Liver (tissue), 9 donors: ENCODE data around the gene PAX4. TPM values are rescaled to one million over a fixed set of nuclear protein-coding genes. Genes with fewer than 3 reads are reported as not detected.

ENCODE experiments used
- DNase-seq: peaks from one replicate; pipeline ENCODE4 v3.0.0-alpha.2; 2017; ENCODE audit warnings: low spot score
- H3K27ac ChIP-seq, 2 donors: one replicate each; pipeline ENCODE4 v1.7.0; 2013; ENCODE audit warnings: inconsistent platforms in 2 of 2, low read length in 2 of 2, control low read depth in 1 of 2, low read depth in 1 of 2, mild to moderate bottlenecking in 1 of 2
- H3K27me3 ChIP-seq, 4 donors: one replicate each; pipeline versions ENCODE4 v1.6.1 to v1.7.0; 2013; ENCODE audit warnings: low read length in 3 of 4, inconsistent platforms in 1 of 4, mild to moderate bottlenecking in 1 of 4, moderate library complexity in 1 of 4; ENCODE audit not compliant: control insufficient read depth in 4 of 4, insufficient read depth in 4 of 4
- H3K36me3 ChIP-seq, 4 donors: one replicate each; pipeline versions ENCODE4 v1.6.1 to v1.7.0; 2013; ENCODE audit warnings: low read length in 3 of 4, mild to moderate bottlenecking in 3 of 4, low read depth in 1 of 4, moderate library complexity in 1 of 4; ENCODE audit not compliant: control insufficient read depth in 4 of 4, insufficient read depth in 3 of 4
- H3K4me1 ChIP-seq, 4 donors: one replicate each; pipeline versions ENCODE4 v1.6.1 to v1.7.0; 2013; ENCODE audit warnings: low read length in 3 of 4, mild to moderate bottlenecking in 3 of 4, moderate library complexity in 1 of 4; ENCODE audit not compliant: control insufficient read depth in 4 of 4, insufficient read depth in 4 of 4
- H3K4me3 ChIP-seq, 3 donors: one replicate each; pipeline versions ENCODE4 v1.6.1 to v1.7.0; 2013; ENCODE audit warnings: low read length in 3 of 3, control low read depth in 1 of 3, low read depth in 1 of 3, mild to moderate bottlenecking in 1 of 3
- H3K9ac ChIP-seq, 2 donors: one replicate each; pipeline ENCODE4 v1.7.0; 2013; ENCODE audit warnings: low read length in 2 of 2, mild to moderate bottlenecking in 2 of 2, moderate library complexity in 2 of 2, control low read depth in 1 of 2, low read depth in 1 of 2
- H3K9me3 ChIP-seq, 4 donors: one replicate each; pipeline versions ENCODE4 v1.6.1 to v1.7.0; 2013; ENCODE audit warnings: low read length in 3 of 4; ENCODE audit not compliant: control insufficient read depth in 4 of 4
- FOXA1 ChIP-seq: IDR thresholded peaks from 2 replicates; pipeline ENCODE4 v1.6.1; 2016; ENCODE audit warnings: antibody characterized with exemption
- HNF4G ChIP-seq: IDR thresholded peaks from 2 replicates; pipeline ENCODE4 v1.6.1; 2016; ENCODE audit warnings: antibody characterized with exemption
- NR2F2 ChIP-seq: IDR thresholded peaks from 2 replicates; pipeline ENCODE4 v1.6.1; 2016; ENCODE audit warnings: antibody characterized with exemption
- RAD21 ChIP-seq, 2 donors: IDR thresholded peaks; 2 replicates each; pipeline ENCODE4 v1.6.1; 2016; ENCODE audit warnings: antibody characterized with exemption in 2 of 2, mild to moderate bottlenecking in 2 of 2
- RXRA ChIP-seq, 2 donors: IDR thresholded peaks; 2 replicates each; pipeline ENCODE4 v1.6.1; 2017 to 2018; ENCODE audit warnings: antibody characterized with exemption in 2 of 2, mild to moderate bottlenecking in 1 of 2
- YY1 ChIP-seq: IDR thresholded peaks from 2 replicates; pipeline ENCODE4 v1.6.1; 2016; ENCODE audit warnings: antibody characterized with exemption, mild to moderate bottlenecking
- WGBS: extraction: QIAGEN DNeasy Blood & Tissue Kit; methylation state at CpG from one replicate; pipeline ENCODE4 v1.1.7; 2013; 5-methylcytosine and 5-hydroxymethylcytosine counted together
- polyA plus RNA-seq, 2 donors: library from polyadenylated mRNA; stranded (reverse) in 1 of 2; unstranded in 1 of 2; fragments of 200-250 nt in 1 of 2; fragments of >200 nt in 1 of 2; fragmentation: Nextera tagmentation in 1 of 2; extraction: Ambion mirVana in 1 of 2; gene quantifications; one replicate each; pipeline versions ENCODE4 v1.2.1 to v1.2.3, GENCODE V29; 2013 to 2015
- total RNA-seq, 2 donors: library from RNA; depleted of rRNA; stranded (reverse); fragments of >200 nt; gene quantifications; one replicate each; pipeline ENCODE4 v1.2.3, GENCODE V29; 2014
- TF ChIP-seq, protein P1 (sequence below): IDR thresholded peaks from 2 replicates; pipeline ENCODE4 v1.6.1; 2016; ENCODE audit warnings: antibody characterized with exemption
- TF ChIP-seq, protein P2 (sequence below): IDR thresholded peaks from 2 replicates; pipeline ENCODE4 v1.6.1; 2016; ENCODE audit warnings: antibody characterized with exemption, mild to moderate bottlenecking
- TF ChIP-seq, protein P3 (sequence below): IDR thresholded peaks from 2 replicates; pipeline ENCODE4 v1.6.1; 2016; ENCODE audit warnings: antibody characterized with exemption
- TF ChIP-seq, protein P4 (sequence below): IDR thresholded peaks from 2 replicates; pipeline ENCODE4 v1.6.1; 2016; ENCODE audit warnings: antibody characterized with exemption
- donor health status: healthy.
- donor health status: healthy.
- donor health status: healthy.
- donor health status: healthy.
- donor health status: healthy.

The PAX4 gene
- total and polyA plus RNA-seq, 4 donors = not detected

DNA sequence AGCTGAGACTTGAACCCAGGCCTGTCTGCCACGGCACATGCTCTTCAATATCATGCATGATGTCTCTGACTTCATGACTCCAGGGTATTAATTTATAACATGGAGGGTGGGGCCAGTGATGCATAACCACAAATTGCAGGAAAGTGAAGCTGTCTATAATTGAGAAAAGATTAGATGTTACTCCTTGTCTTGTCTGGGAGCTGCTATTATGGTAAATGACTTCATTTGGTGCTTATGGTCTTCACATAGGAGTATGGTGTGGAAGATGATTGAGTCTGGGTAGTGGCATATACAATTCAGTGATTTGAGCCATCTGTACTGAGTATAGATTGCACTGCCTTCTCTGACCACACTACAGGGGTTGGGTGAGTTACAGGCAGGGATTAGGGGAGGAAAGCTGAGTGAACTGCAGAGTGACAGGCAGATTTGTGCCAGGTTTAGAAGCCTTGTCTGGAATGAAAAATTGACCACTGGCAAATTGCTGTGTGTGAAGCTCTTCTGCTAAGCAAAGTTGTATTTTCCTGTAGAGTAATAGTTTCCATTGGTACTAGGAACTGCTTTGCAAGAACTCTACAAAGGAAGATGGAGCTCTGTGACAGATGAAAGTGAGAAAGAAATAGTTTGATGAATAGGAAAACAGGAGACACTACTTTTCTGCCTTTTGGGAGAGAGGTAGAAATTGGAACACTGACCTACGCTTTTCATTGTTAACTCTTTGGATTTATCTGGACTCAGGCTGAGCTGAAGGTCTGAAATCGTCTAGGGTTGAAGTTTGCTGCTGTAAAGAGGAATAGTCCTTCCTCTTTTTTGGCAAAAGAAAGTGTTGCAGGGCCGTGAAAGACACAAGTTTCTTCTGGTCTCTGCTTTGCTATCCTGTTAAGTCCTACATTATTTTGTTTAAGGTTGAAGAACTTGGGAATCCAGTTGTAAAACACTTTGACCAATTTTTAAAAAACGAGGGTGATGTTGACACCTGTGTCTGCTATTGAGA is 36.8 kb upstream of the PAX4 start:
- H3K4me1 ChIP-seq = peaks cover 8 to 39% (median 23%) of the 10 kb centered on the region in 4 donors
- no peak for DNase-seq
- H3K9ac ChIP-seq = no peak overlapping the region
- H3K27me3 ChIP-seq = no peaks in the 10 kb centered on the region
- H3K27ac ChIP-seq = no peak overlapping the region
- H3K36me3 ChIP-seq = peaks cover 0 to 6% (median 0%) of the 10 kb centered on the region in 4 donors
- WGBS = 62% methylated on average over 5 of the region's 5 CpGs
- peak overlapping the region in 1 of 3 donors; percentile 0 for H3K4me3 ChIP-seq
- TF ChIP-seq RAD21 (IDR thresholded peaks at IDR 0.05) = peak in 1 of 2 donors; percentile 5
- TF ChIP-seq, protein P1, sequence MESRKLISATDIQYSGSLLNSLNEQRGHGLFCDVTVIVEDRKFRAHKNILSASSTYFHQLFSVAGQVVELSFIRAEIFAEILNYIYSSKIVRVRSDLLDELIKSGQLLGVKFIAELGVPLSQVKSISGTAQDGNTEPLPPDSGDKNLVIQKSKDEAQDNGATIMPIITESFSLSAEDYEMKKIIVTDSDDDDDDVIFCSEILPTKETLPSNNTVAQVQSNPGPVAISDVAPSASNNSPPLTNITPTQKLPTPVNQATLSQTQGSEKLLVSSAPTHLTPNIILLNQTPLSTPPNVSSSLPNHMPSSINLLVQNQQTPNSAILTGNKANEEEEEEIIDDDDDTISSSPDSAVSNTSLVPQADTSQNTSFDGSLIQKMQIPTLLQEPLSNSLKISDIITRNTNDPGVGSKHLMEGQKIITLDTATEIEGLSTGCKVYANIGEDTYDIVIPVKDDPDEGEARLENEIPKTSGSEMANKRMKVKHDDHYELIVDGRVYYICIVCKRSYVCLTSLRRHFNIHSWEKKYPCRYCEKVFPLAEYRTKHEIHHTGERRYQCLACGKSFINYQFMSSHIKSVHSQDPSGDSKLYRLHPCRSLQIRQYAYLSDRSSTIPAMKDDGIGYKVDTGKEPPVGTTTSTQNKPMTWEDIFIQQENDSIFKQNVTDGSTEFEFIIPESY = no peak
- H3K9me3 ChIP-seq = no peaks in the 10 kb centered on the region

DNA sequence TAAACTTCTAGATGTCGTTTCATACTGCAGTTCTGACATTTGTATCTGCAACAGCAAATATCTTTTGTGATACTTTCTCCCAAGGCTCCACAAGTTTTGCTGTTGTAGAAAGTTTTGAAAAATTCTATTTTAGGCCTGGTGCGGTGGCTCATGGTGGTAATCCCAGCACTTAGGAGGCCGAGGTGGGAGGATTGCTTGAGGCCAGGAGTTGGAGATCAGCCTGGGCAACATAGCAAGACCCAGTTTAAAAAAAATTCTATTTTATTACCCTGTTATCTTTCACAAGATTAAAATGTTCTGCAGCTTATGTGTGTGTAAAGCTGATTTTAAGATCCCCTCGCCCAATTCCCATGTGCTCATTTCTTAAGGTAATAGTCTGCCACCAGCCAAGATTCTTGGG is 35.5 kb upstream of the PAX4 start:
- H3K27me3 ChIP-seq = no peaks in the 10 kb centered on the region
- peaks cover 0 to 6% (median 0%) of the 10 kb centered on the region in 4 donors for H3K36me3 ChIP-seq
- H3K9ac ChIP-seq = peak overlapping the region in 1 of 2 donors; percentile 66
- DNase-seq = no peak
- peak overlapping the region in 2 of 3 donors; percentile 77 to 90 for H3K4me3 ChIP-seq
- TF ChIP-seq YY1 (no peak), NR2F2 (no peak), HNF4G (no peak)
- TF ChIP-seq, protein P2, sequence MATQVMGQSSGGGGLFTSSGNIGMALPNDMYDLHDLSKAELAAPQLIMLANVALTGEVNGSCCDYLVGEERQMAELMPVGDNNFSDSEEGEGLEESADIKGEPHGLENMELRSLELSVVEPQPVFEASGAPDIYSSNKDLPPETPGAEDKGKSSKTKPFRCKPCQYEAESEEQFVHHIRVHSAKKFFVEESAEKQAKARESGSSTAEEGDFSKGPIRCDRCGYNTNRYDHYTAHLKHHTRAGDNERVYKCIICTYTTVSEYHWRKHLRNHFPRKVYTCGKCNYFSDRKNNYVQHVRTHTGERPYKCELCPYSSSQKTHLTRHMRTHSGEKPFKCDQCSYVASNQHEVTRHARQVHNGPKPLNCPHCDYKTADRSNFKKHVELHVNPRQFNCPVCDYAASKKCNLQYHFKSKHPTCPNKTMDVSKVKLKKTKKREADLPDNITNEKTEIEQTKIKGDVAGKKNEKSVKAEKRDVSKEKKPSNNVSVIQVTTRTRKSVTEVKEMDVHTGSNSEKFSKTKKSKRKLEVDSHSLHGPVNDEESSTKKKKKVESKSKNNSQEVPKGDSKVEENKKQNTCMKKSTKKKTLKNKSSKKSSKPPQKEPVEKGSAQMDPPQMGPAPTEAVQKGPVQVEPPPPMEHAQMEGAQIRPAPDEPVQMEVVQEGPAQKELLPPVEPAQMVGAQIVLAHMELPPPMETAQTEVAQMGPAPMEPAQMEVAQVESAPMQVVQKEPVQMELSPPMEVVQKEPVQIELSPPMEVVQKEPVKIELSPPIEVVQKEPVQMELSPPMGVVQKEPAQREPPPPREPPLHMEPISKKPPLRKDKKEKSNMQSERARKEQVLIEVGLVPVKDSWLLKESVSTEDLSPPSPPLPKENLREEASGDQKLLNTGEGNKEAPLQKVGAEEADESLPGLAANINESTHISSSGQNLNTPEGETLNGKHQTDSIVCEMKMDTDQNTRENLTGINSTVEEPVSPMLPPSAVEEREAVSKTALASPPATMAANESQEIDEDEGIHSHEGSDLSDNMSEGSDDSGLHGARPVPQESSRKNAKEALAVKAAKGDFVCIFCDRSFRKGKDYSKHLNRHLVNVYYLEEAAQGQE = no peak
- peaks cover 8 to 39% (median 23%) of the 10 kb centered on the region in 4 donors for H3K4me1 ChIP-seq
- 92% methylated on average over 4 of the region's 4 CpGs for WGBS
- H3K27ac ChIP-seq = no peak overlapping the region
- no peaks in the 10 kb centered on the region for H3K9me3 ChIP-seq

DNA sequence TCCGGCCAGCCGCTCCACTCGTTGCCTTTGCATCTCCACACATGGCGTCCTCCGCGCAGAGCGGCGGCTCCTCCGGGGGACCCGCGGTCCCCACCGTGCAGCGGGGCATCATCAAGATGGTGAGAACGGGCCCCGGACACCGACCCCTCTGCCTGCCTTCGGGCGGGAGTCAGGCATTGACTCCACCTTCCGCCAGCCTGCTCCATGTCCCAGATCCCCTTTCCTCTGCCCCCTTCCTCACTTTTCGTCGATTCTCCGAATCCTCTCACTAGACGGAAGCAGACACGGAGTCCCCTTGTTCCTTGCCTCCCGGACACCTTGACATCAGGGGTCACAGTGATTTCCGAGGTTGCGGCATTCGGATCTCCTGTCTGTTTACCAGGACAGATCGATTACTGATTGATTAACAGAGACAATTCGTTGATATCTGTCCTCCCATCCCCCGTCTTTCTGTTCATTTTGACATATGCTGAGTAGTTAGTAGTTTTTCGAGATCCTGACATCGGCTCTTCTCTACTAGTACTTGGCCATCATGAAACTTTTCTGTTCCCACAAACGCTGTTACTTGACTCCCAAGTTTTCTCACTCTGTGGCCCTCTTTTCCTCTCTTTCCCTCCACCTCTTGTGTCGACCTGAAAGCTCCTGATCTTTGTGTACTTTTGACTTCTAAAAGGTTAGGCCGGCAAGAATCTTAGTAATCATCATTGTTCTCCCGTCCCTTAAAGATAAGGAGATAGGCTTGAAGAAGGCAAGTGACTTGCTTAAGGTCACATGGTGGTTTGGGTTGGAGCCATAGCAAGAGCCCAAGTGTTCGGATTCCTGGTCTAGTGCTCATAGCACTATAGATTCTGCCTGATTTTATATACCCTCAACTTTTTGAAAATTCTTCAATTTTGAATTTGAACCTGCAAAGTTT is 34.6 kb upstream of the PAX4 start:
- Histone ChIP-seq H3K4me3 (peak overlapping the region; percentile 77 to 91 (median 90)), H3K27ac (peak overlapping the region; percentile 84 to 86), H3K36me3 (peaks cover 0 to 6% (median 0%) of the 10 kb centered on the region in 4 donors), H3K4me1 (peaks cover 8 to 39% (median 23%) of the 10 kb centered on the region in 4 donors), H3K9me3 (no peaks in the 10 kb centered on the region), H3K9ac (peak overlapping the region; percentile 66 to 80), H3K27me3 (no peaks in the 10 kb centered on the region)
- no peak for DNase-seq
- WGBS = under 1% methylated on average over 38 of the region's 38 CpGs
- TF ChIP-seq, protein P2 = no peak
- TF ChIP-seq, protein P3, sequence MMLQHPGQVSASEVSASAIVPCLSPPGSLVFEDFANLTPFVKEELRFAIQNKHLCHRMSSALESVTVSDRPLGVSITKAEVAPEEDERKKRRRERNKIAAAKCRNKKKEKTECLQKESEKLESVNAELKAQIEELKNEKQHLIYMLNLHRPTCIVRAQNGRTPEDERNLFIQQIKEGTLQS = no peak
- TF ChIP-seq FOXA1 (no peak), YY1 (no peak), RXRA (IDR thresholded peaks at IDR 0.05) (no peak), HNF4G (no peak), RAD21 (IDR thresholded peaks at IDR 0.05) (no peak)
- TF ChIP-seq, protein P4, sequence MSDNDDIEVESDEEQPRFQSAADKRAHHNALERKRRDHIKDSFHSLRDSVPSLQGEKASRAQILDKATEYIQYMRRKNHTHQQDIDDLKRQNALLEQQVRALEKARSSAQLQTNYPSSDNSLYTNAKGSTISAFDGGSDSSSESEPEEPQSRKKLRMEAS = no peak
